NB4 (cell line): ENCODE results near the gene CBY1.

Source experiments
- POLR2A ChIP-seq: IDR thresholded peaks from 2 replicates; pipeline ENCODE4 v1.6.1; 2011; ENCODE audit warnings: mild to moderate bottlenecking; ENCODE audit not compliant: insufficient read length; ENCODE audit errors: extremely low read depth
- TF ChIP-seq, protein P1 (sequence below): IDR thresholded peaks from one replicate; pipeline ENCODE4 v1.5.1; 2012; ENCODE audit warnings: low read depth, low read length

DNA sequence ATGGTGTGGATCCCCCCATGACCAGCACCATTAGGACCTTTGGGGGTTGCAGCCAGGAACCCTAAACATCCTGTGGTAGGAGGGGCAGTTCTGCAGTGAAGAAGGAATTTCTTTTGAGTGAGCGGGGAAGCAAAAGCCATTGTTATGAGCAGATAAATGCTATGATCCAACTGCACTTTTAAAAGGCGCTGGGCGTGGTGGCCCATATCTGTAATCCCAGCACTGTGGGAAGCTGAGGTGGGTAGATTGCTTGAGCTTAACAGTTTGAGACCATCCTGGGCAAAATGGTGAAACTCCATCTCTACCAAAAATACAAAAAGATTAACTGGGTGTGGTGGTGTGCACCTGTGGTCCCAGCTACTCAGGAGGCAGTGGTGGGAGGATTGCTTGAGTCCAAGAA lies 19.4 kb downstream of the CBY1 start:
- TF ChIP-seq, protein P1, sequence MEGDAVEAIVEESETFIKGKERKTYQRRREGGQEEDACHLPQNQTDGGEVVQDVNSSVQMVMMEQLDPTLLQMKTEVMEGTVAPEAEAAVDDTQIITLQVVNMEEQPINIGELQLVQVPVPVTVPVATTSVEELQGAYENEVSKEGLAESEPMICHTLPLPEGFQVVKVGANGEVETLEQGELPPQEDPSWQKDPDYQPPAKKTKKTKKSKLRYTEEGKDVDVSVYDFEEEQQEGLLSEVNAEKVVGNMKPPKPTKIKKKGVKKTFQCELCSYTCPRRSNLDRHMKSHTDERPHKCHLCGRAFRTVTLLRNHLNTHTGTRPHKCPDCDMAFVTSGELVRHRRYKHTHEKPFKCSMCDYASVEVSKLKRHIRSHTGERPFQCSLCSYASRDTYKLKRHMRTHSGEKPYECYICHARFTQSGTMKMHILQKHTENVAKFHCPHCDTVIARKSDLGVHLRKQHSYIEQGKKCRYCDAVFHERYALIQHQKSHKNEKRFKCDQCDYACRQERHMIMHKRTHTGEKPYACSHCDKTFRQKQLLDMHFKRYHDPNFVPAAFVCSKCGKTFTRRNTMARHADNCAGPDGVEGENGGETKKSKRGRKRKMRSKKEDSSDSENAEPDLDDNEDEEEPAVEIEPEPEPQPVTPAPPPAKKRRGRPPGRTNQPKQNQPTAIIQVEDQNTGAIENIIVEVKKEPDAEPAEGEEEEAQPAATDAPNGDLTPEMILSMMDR: no peak
- TF ChIP-seq POLR2A: no peak
